NCI-H345 treated with DMSO at 0.1 percent for 48 hours (cell line): ENCODE results near the gene HPCA.
"Not testable (repeated sequence)": the region's sequence is repeated elsewhere in the genome, so short reads cannot be mapped to it uniquely, and the experiment has no call there.

Experiments used
- DNase-seq: peaks from one replicate; lab custom pipeline; 2025; ENCODE audit not compliant: unreplicated experiment; lab: John Stamatoyannopoulos, UW

The HPCA gene

GRCh38 chr1:32900956-32901822 lies 14.9 kb downstream of the HPCA start, which contains the start of gene TMEM54:
Gene TMEM54, minus strand, starts transcription at chr1:32901389. Its CDS starts 151 bp downstream, at chr1:32901238.
- DNase-seq, result no peak

- DNase-seq, result no peak
Measured at GRCh38 chr1:32901823-32902534, 15.7 kb downstream of the HPCA start.

GRCh38 chr1:32902535-32902920 lies 16.2 kb downstream of the HPCA start:
- no peak for DNase-seq

DNA sequence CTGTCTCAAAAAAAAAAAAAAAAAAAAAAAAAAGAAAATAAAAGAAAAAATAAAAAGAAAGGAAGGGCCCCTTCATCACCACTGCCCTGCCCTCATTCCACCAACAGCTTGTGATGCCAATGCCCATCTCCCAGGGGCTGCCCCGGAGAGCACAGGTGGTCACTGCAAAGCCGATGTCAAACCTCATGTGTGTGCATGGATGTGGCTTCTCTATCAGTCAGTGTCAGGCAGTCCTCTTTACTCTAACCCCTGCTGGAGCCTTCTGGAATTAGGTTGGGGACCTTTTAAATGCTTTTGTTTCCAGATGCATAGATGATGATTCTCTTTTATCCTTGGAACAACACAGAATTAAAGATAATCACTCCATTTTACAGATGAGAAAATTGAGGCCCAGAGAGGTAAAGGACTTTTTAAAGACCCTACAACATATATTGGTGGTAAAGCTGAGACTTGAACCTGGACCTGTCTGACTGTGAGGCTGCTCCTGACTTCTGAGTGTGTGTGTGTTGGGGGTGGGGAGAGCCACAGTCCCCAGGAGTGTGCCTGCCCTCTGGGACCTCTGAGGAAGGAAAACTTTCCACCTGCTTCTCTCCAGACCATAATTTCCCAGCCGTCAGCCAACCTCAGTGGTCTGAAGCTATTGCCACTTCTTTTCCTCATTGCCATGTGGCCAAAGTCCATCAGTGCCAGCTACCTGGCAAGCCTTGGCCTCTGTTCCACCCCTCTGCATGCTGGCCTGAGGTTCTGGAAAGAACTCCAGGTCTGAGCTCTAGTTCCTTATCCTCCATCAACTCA lies 17.9 kb downstream of the HPCA start:
- no peak for DNase-seq

DNA sequence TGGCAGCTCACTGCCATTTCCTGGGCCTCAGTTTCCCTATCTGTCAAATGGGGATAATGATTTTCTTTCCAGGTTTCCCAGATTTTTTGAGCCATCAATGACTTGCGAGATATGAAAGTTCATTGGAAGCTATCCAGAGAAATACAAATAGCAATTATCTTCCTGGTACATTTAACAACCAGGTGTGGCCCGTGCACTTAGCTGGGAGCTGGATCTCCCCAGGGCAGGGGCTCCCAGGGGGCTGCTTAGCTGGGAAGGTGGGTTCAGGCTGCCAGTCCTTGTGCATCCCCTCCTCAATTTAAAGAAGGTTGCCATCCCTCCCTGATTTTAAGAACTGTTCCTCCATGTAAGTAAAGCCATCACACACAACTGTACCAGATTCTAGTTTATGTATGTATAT lies 18.5 kb downstream of the HPCA start:
- DNase-seq, result no peak

- DNase-seq, result not testable (repeated sequence)
Measured at GRCh38 chr1:32905588-32905987, 19.3 kb downstream of the HPCA start.

GRCh38 chr1:32906654-32907053 lies 20.4 kb downstream of the HPCA start:
- no peak for DNase-seq

- no peak for DNase-seq
Measured at GRCh38 chr1:32907435-32907834, 21.1 kb downstream of the HPCA start.

DNA sequence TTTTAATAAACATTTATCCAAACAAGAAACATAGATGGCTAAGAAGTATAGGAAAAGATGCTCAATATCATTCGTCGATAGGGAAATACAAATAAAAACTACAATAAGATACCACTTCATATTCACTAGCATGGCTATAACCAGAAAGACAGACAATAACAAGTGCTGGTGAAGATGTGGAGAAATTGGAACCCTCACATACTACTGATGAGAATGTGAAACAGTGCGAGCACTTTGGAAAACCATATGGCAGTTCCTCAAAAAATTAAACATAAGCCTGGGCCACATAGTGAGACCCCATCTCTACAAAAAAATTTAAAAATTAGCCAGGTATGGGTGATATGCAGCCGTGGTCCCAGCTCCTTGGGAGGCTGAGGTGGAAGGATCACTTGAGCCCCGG lies 24.0 kb downstream of the HPCA start:
- no peak for DNase-seq

DNA sequence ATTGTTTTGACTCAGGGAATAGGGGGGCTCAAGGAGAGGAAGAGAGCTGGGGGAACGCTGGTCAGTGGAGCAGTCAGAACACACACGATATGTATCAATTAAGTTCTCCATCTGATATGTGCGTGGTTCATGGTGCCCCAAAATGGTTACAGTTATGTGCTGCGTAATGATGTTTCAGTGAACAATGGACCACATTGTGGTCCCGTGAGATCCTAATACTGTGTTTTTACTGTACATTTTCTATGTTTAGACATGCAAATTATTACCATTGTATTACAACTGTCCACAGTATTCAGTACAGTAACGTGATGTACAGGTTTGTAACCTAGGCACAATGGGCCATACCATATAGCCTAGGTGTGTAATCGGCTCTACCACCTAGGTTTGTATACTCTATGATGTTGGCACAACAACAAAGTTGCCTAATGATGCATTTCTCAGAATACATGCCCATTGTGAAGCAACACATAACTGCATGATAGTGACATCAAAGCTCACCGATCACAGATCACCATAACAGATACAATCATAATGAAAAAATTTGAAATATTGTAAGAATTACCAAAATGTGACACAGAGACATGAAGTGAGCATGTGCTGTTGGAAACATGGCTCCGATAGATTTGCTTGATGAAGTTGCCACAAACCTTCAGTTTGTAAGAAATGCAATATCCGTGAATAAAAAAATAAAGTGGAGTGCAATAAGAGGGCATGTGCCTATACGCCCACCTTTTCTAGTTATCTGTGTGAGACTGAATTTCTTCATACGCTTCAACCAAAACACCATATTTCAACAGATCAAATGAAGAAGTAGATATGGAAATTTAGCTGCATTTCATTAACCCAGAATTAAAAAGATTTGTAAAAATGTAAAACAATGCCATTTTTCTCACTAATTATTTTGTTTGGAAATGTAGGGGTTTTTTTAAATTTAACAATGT lies 29.7 kb downstream of the HPCA start:
- DNase-seq, result no peak

GRCh38 chr1:32917521-32917920 lies 31.2 kb downstream of the HPCA start:
- no peak for DNase-seq

GRCh38 chr1:32918179-32918578 lies 31.9 kb downstream of the HPCA start:
- no peak for DNase-seq

DNA sequence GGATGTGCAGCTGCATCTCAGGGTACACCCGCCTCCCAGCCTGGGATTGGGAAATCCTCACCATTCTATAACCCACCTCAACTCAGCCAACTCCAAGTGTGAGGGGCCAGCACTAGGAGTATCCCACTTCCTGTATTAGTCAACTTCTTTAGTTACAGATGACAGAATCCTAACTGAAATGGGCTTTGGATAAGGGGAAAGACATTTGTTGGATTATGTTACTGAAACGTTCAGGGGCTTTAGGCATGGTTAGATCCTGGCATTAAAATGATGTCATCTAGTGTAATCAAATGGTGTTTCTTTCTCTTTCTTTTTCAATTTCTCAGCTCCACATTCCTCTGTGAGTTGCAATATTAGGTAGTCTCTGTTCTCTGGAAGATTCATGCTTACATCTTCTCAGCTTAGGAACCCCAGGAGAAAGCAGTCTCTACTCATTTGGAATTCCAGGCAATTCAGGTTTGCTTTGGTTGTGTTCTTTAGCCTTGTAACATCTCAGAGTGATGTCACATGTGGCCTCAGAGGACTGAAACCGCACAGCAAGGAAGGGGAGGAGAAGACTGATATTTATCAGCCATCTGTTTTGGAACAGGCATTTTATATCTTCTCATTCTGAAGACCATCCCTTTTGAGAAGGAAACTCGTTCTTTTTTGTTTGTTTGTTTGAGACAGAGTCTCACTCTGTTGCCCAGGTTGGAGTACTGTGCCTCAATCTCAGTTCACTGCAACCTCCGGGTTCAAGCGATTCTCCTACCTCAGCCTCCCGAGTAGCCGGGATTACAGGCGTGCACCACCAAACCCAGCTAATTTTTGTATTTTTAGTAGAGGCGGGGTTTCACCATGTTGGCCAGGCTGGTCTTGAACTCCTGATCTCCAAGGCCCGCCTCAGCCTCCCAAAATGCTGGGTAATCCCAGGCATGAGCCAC lies 33.8 kb downstream of the HPCA start:
- no peak for DNase-seq

DNA sequence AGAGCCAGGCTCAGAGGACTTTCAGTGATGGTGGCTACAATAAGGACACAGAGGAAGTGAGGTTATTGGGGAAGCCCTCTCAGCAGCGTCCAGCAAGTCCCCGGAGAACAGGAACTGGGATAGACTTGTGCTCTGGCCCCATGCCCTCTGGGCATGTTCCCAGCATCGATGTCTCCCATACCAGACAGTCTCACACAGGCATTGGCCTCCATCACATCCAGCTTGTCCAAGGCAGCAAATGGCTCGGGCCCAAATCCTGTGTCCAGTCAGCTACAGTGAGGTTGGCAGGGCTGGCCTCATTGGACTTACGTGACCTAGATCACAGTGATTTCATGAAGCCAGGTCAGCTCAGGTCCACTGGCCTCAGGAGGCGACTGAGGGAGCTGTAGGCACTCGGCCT lies 34.5 kb downstream of the HPCA start:
- DNase-seq, result no peak

- DNase-seq, result no peak
Measured at GRCh38 chr1:32924881-32925344, 38.6 kb downstream of the HPCA start.

- DNase-seq, result no peak
Measured at GRCh38 chr1:32925403-32926162, 39.3 kb downstream of the HPCA start.

- no peak for DNase-seq
Measured at GRCh38 chr1:32926562-32926961, 40.3 kb downstream of the HPCA start.

DNA sequence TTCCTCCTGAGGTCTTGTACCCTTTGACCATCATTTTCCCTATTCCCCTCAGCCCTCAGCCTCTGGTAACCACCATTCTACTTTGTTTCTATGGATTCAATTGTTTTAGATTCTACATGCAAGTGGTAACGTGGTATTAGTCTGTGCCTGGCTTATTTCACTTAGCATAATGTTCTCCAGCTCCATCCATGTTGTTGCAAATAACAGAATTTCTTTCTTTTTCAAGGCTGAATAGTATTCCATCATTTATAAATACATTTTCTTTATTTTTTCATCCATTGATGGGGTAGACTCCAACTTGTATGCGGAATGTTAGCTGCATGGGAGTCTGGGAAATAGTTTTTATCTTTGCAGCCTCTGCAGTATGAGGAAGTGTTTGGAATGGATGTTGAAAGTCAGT lies 41.1 kb downstream of the HPCA start:
- no peak for DNase-seq

DNA sequence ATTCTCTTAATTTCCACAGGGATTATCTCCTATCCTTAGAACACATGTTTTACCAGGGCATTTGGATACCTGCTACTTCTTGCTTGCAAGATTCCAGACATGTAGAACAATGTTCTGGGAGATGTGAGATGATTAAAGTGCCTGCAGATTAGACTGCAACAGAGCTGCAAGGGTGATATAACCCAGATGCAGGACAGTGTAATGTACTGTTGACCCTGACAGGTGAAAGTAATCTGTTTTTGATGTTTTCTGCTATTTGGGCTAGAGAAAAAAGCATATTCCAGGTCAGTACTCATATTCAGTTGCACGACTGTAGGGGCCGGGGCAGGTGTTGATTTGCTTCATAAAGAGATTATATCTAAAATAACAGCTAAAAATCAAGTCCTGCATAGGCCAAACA lies 42.0 kb downstream of the HPCA start:
- no peak for DNase-seq
